NCI-H526 treated with DMSO at 0.1 percent for 48 hours (cell line): ENCODE data around the gene DRC3.
"Not testable (repeated sequence)": the region's sequence is repeated elsewhere in the genome, so short reads cannot be mapped to it uniquely, and the experiment has no call there.

ENCODE experiments used
- DNase-seq: peaks from one replicate; lab custom pipeline; 2025; lab: John Stamatoyannopoulos, UW

DRC3 gene

GRCh38 chr17:17941015-17941414 lies 31.6 kb upstream of the DRC3 start:
- DNase-seq, result no peak

DNA sequence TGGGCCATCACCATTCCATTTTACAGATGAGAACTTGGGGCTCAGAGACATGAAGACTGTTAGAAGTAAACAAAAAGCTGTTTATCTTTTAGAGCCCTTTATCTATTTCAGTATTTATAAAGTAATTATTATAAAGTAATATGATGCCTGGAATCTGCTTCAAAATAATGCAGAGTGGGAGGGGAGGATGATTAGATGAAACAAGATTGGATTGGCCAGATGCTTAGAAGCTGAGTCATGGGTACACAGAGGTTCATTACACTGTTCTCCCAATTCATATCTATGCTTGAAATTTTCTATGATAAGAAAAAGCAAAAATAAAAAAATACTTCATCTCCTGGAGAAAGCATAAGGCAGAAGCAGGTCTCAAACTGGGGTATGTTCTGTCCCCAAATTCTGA lies 29.8 kb upstream of the DRC3 start:
- no peak for DNase-seq

DNA sequence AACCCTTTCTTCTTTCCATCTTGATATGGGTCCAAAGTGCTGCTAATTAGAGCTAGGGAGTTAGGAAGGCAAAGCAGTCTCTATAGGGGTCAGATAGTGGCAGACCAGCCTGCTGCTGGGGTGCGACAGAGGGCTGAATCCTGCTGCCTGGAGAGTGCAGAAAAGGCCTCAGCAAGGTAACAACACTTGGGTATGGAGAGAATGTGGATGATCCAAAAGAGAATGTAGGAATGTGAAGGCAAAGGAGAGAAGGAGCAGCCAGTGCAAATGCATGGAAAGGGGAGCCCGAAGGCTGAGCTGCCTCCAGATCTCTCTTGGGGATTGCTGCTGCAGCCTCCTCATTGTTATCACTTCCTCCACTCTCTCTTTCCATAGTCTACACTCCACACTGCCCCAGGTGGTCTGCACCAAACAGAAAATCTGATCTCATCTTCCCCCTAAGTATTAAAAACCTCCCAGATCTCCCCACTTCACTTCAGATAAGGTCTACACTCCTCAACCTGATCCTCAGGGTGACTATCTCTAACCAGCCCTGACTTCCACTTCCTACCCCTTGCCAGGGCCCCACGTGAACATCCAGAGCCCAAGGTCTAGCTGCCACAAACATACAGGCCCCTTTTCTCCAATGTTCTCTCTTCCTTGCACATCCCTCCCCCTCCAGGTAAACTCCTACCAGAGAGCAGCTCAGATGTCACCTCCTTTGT lies 29.2 kb upstream of the DRC3 start:
- no peak for DNase-seq

DNA sequence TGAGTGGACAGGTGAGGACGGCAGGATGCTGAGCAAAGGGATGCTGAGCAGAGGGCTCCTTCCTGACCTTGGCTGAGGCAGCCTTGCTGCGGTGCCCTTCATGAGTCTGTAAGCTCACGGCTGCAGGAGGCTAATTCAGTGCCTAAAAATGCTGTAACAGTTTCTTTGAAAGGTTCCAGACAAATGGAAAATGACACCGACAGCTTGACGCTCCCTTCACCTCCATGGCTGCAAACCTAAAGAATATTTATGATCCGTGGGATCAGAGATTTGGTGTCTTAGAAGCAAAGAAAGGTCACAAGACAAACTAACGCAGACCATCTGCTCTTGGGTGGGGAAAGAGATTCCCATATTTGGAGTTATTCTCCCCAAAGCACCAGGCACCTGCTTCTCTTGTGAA lies 28.4 kb upstream of the DRC3 start:
- DNase-seq, result no peak

DNA sequence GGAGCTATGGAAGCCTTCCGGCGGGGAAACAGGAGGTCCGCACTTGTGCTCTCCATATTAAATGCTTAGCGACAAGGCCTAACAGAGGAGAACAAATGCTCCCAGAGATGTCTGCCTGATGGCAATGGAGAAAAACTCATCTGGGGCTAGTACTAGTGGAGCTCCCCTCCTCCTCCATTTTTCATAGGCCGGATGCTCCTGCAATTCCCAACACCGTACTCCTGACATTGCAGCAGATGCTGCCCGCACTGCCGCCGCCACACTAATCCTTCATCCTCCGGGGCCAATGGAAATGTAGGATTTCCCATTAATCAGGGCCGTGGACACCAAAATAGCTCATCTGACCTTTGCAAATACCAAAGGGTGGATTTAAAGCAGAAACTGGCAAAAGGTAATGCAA lies 27.9 kb upstream of the DRC3 start:
- no peak for DNase-seq

DNA sequence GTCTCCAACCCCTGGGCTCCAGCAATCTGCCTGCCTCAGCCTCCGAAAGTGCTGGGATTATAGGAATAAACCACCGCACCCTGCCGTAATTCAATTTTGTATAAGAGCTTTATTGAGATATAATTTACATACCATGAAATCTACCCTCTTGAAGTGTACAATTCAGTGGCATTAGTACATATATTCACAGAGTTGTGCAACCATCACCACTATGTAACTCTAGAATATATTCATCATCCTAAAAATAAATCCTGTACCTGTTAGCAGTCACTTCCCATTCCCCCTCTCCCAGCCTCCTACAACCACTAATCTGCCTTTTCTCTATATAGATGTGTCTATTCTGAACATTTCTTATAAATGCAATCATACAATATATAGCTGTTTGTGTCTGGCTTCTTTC lies 26.6 kb upstream of the DRC3 start:
- DNase-seq, result no peak

DNA sequence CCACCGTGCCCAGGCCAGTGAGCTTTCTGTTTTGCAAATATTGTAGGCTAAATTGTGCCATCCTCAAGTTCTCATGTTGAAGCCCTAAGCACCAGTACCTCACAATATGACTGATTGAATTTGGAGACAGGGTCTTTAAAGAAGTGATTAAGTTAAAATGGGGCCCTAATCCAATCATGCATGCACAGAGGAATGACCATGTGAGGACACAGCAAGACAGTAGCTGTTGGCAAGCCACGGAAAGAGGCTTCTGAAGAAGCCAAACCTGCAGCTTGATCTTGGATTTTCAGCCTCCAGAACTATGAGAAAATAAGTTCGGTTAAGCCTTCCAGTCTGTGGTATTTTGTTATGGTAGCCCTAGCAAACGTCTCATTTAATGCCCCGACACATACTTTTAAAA lies 25.4 kb upstream of the DRC3 start:
- no peak for DNase-seq

GRCh38 chr17:17947966-17948365 lies 24.7 kb upstream of the DRC3 start:
- DNase-seq, result no peak

DNA sequence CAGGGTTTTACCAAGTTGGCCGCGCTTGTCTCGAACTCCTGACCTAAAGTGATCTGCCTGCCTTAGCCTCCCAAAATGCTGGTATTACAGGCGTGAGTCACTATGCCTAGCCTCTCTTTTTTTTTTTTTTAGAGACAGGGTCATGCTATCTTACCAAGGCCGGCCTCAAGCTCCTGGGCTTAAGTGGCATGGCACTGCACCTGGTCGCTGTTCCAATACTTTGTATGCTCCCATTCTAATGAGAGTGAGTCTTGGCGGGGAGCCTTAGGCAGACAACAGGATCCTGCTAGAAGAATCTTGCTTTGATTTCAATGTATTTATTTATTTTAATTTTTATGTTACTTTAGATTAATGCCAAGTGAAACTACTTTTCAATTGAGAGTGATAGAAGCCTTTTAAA lies 22.3 kb upstream of the DRC3 start:
- DNase-seq, result no peak

DNA sequence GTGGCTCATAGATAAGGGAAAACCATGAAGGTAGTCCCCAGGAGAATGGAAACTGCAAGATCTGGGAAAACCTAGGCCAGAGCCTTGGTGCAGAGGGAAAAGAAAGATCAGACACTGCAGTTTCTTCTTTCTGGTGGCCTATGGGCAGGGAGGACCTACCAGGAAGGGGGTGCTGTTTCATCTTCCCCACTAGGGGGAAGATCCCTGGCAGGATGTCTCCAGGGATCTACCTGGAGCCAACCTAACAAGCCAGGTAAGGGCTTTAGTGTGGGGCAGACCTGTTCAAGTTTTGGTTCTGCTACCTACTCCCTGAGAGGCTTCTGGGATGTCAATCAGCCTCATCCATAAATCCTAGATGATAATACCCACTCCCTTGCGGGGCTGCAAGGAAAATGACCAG lies 21.9 kb upstream of the DRC3 start:
- no peak for DNase-seq

GRCh38 chr17:17951524-17951923 lies 21.1 kb upstream of the DRC3 start:
- no peak for DNase-seq

DNA sequence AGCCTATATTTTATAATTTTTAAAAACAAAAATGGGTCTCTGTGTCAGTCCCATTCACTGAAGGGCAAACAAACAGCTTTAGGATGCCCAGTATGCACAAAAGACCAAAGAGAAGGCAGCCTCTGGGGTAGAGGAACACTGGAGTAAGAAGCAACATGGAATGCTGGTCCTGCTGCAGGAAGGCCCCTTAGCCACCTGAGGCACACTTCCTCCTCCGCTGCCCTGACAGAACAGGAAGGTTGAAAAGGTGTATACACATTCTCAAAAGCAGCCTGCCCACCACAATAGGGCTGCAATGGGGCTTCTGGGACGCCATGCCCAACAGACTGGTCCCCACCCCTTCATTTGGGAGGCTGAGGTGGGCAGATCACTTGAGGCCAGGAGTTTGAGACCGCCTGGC lies 20.0 kb upstream of the DRC3 start:
- DNase-seq, result no peak

DNA sequence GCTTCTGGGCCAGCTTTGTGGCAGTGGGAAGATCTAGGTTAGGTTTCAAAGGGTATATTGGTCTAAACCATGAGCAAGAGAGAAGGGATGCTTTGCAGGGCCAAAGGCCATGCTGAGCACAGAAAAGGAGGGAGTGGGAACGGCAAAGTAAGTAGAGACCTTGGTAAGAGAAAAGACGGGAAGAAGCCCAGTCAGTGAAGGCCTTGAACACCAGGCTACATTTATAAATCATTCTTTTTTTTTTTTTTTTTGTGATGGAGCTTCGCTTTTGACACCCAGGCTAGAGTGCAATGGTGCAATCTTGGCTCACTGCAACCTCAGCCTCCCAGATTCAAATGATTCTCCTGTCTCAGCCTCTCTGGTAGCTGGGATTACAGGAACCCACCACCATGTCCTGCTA lies 18.6 kb upstream of the DRC3 start:
- no peak for DNase-seq

GRCh38 chr17:17955790-17956341 lies 16.8 kb upstream of the DRC3 start:
- DNase-seq, result not testable (repeated sequence)

- DNase-seq, result no peak
Measured at GRCh38 chr17:17957584-17957916, 15.1 kb upstream of the DRC3 start.

DNA sequence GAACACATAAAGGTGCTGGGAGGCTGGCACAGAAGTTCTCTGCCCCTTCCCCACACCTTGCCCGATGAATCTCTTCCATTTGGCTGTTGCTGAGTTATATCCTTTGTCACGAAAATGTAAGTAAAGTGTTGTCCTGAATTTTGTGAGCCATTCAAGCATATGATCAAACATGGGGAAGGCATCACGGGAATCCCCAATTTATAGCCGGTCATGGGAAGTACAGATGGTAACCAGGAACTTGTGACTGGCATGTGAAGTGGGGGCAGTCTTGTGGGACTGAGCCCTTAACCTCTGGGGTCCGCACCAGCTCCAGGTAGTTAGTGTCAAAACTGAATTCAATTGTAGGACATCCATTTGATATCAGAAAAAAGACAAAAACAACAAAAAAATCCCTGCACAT lies 13.7 kb upstream of the DRC3 start:
- DNase-seq, result no peak

- DNase-seq, result no peak
Measured at GRCh38 chr17:17959520-17960361, 12.9 kb upstream of the DRC3 start.

- DNase-seq, result no peak
Measured at GRCh38 chr17:17960500-17961030, 12.1 kb upstream of the DRC3 start.

- no peak for DNase-seq
Measured at GRCh38 chr17:17963066-17963465, 9.6 kb upstream of the DRC3 start.

DNA sequence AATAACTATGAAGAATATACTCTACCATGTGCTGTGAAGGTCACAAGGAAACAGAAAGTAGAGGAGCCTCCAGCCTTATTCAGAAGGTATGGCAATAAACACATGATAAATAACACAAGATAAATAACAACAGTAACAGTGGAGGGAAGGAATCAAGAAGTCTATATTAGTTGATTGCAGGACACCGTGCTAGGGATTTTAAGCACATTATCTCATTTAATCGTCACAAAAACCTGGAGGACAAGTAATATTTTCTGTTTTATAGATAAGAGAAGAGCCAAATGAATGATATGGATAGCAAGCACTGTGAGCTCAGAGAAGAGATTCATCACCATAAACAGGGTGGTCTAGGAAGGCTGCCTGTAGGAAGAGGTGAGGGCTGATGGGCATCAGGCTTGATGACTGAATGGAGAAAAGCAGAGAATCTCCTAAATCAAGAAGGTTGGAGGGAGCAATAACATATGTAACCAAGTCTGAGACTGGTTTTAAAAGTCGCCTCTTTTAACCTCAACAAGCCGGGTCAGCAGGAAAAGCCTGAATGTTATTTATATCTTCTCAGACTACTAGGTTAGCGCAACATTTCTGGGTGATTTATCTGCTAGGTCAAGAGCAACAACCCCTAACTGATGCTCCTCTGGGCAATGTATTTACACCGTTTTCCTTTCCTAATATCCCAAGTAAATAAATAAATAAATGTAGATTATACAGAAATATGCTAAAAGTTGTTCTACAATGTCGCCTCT lies 8.8 kb upstream of the DRC3 start:
- no peak for DNase-seq

DNA sequence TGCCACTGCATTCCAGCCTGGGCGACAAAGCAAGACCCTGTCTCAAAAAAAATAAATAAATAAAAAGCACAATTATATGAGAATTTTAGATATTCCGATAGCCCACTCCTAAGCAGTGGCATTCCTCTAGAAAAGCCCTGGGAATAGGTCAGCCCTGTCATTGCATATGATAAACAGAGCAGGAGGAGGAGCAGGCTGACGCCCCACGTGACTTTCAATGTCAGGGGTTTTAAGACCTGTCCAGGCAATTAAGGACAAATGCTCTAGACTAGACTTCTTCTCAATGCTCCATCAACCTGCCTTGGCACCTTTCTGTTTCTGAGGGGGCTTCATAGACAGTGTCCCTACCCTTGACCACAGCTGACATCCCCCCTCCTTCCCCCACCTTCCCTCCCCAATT lies 8.0 kb upstream of the DRC3 start:
- DNase-seq, result no peak

- DNase-seq, result no peak
Measured at GRCh38 chr17:17965152-17965721, 7.4 kb upstream of the DRC3 start.
